Astrocyte of the spinal cord (primary cell): ENCODE data around the gene GHRH.

ENCODE experiments used
- DNase-seq: peaks from one replicate; pipeline ENCODE4 v3.0.0; 2011; ENCODE audit warnings: low read depth, low spot score
- H3K4me3 ChIP-seq: 2 replicates; pipeline ENCODE4 v1.5.1; 2011; ENCODE audit warnings: low read depth, mild to moderate bottlenecking, low read length, moderate library complexity
- CTCF ChIP-seq: IDR thresholded peaks from 2 replicates; pipeline ENCODE4 v1.5.1; 2012; ENCODE audit warnings: low read depth, mild to moderate bottlenecking, low read length, inconsistent platforms
- in situ Hi-C: cut with HindIII; loops from 2 replicates; pipeline ENCODE4 v1.10.0; 2017; ENCODE audit warnings: low sequenced_read_pairs

The GHRH gene

GRCh38 chr20:37261714-37262113, at the start of gene GHRH:
Gene GHRH (minus strand): TSS chr20:37261814. CDS start chr20:37256889, 4,925 bp downstream.
- no peak for TF ChIP-seq CTCF
- in situ Hi-C loops: no loop called here
- DNase-seq: no peak
- no peak within 1 kb of the TSS for H3K4me3 ChIP-seq

- DNase-seq: no peak
- in situ Hi-C loops: no loop called here
- TF ChIP-seq CTCF: no peak
- no peak overlapping the region for H3K4me3 ChIP-seq
Observed at GRCh38 chr20:37310951-37311350, 49.3 kb upstream of the GHRH start.

- DNase-seq: no peak
- in situ Hi-C loops: no loop called here
- no peak overlapping the region for H3K4me3 ChIP-seq
- TF ChIP-seq CTCF: no peak
Observed at GRCh38 chr20:37309936-37310590, 48.4 kb upstream of the GHRH start.

GRCh38 chr20:37309290-37309689, 47.7 kb upstream of the GHRH start:
- no peak for DNase-seq
- no peak overlapping the region for H3K4me3 ChIP-seq
- in situ Hi-C loops: no loop called here
- TF ChIP-seq CTCF: no peak

GRCh38 chr20:37308086-37309050, 46.8 kb upstream of the GHRH start:
- H3K4me3 ChIP-seq: no peak overlapping the region
- no peak for TF ChIP-seq CTCF
- DNase-seq: no peak
- in situ Hi-C loops: no loop called here

- no peak for DNase-seq
- in situ Hi-C loops: no loop called here
- no peak overlapping the region for H3K4me3 ChIP-seq
- TF ChIP-seq CTCF: no peak
Observed at GRCh38 chr20:37305839-37306238, 44.2 kb upstream of the GHRH start.
